BLaER1 treated with 17β-estradiol and CSF1 and Interleukin-3, amounts not matched to agents 10 nM and 100 nM (cell line): Measurements from ENCODE around the gene RNASEH1.
"Not testable (repeated sequence)": the region's sequence is repeated elsewhere in the genome, so short reads cannot be mapped to it uniquely, and the experiment has no call there.

Experiments
- H3K27ac ChIP-seq, 11 experiments: shearing (Covaris generic); formaldehyde crosslinking; 2 replicates each; pipeline ENCODE4 v1.8.1; 2022
- H3K27me3 ChIP-seq, 11 experiments: shearing (Covaris generic); formaldehyde crosslinking; 2 replicates each; pipeline ENCODE4 v1.8.1; 2022
- H3K36me3 ChIP-seq, 11 experiments: shearing (Covaris generic); formaldehyde crosslinking; 2 replicates each; pipeline ENCODE4 v1.8.1; 2022
- H3K4me1 ChIP-seq, 10 experiments: shearing (Covaris generic); formaldehyde crosslinking; 2 replicates each; pipeline ENCODE4 v1.8.1; 2022
- H3K4me2 ChIP-seq, 11 experiments: shearing (Covaris generic); formaldehyde crosslinking; 2 replicates each; pipeline ENCODE4 v1.8.1; 2022
- H3K4me3 ChIP-seq, 10 experiments: shearing (Covaris generic); formaldehyde crosslinking; 2 replicates each; pipeline ENCODE4 v1.8.1; 2022
- H3K9ac ChIP-seq, 11 experiments: shearing (Covaris generic); formaldehyde crosslinking; 2 replicates each; pipeline ENCODE4 v1.8.1; 2022
- H3K9me3 ChIP-seq, 11 experiments: shearing (Covaris generic); formaldehyde crosslinking; replicated peaks in 1 of 11; 2 replicates each; pipeline ENCODE4 v1.8.1; 2022
- H4K20me1 ChIP-seq, 11 experiments: shearing (Covaris generic); formaldehyde crosslinking; 2 replicates each; pipeline ENCODE4 v1.8.1; 2022
- Cebpa-rat ChIP-seq, 11 experiments: shearing (Covaris generic); IDR thresholded peaks; 2 replicates each; pipeline ENCODE4 v1.8.1; 2022

RNASEH1 gene

DNA sequence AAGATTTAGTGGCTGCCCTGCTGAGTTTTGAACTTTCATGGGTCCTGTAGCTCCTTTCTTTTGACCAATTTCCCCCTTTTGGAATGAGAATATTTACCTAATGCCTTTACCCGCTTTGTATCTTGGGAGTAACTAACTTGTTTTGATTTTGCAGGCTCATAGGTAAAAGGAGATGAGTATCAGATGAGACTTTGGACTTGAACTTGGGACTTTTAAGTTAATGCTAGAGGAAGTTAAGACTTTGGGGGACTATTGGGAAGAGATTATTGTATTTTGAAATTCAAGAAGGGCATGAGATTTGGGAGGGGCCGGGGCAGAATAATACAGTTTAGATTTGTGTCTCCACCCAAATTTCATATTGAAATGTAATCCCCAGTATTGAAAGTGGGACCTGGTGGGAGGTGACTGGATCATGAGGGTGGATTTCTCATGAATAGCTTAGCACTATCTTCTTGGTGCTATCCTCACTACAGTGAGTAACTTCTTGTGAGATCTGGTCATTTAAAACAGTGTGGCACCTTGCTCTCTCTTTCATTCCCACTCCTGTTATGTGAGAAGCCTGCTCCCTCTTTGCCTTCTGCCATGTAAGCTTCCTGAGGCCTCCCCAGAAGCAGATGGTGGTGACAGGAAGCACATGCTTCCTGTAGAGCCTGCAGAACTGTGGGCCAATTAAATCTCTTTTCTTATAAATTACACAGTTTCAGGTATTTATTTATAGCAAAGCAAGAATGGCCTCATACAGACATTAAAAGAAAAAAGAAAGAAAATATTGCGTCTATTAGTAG lies 44.9 kb downstream of the RNASEH1 start:
- Histone ChIP-seq H3K9ac (no peak overlapping the region), H3K4me1 (peaks cover 8 to 27% (median 20%) of the 10 kb centered on the region in 10 experiments), H3K27me3 (no peaks in the 10 kb centered on the region), H3K36me3 (peaks cover 53 to 93% (median 78%) of the 10 kb centered on the region in 11 experiments), H3K9me3 (peaks cover 51 to 77% (median 72%) of the 10 kb centered on the region in 11 experiments), H3K27ac (no peak overlapping the region), H3K4me3 (no peak overlapping the region), H4K20me1 (no peaks in the 10 kb centered on the region), H3K4me2 (peak overlapping the region in 8 of 11 experiments; percentile 11 to 32 (median 22); a peak in 8 of 22 replicates)
- TF ChIP-seq Cebpa-rat (IDR thresholded peaks at IDR 0.05) = no peak

DNA sequence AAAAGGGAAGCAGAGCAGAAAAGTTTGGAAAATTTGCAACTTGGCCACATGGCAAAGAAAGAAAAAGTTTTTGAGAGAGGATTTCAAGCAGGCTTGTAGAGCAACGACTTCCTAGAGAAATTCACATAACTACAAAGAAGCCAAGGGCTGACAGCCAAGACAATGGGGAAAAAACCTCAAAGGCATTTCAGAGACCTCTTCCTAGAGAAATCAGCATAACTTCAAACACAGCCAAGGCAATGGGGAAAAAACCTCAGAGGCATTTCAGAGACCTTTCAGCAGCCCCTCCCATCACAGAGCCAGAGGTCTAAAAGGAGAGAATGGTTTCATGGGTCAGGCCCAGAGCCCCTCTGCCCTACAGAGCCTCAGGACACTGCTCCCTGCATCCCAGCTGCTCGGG lies 46.0 kb downstream of the RNASEH1 start:
- Histone ChIP-seq H3K9ac (no peak overlapping the region), H4K20me1 (no peaks in the 10 kb centered on the region), H3K27ac (no peak overlapping the region), H3K4me2 (no peak overlapping the region), H3K9me3 (peaks cover 51 to 77% (median 72%) of the 10 kb centered on the region in 11 experiments), H3K27me3 (no peaks in the 10 kb centered on the region), H3K4me3 (no peak overlapping the region; a peak in 1 of 20 replicates), H3K4me1 (peaks cover 0 to 18% (median 11%) of the 10 kb centered on the region in 10 experiments; a peak in 12 of 20 replicates), H3K36me3 (peaks cover 57 to 97% (median 85%) of the 10 kb centered on the region in 11 experiments)
- no peak for TF ChIP-seq Cebpa-rat (IDR thresholded peaks at IDR 0.05)

DNA sequence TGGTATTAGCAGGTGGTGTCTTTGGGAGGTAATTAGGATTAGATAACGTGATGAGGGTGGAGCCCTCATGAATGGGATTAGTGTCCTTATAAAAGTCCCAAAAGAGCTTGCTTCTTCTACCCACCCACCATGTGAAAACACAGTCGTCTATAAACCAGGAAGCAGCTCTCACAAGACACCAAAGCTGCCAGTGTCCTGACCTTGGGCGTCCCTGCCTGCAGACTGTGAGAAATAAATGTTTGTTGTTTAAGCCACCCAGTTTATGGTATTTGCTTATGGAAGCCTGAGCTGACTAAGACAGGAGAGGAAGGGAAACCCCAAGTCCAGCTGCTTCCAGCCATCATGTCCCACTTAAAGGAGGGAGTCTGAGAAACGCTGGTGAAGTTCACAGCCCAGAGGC lies 52.4 kb downstream of the RNASEH1 start:
- Histone ChIP-seq H3K9me3 (peaks cover 1 to 15% (median 13%) of the 10 kb centered on the region in 11 experiments), H3K4me2 (peak overlapping the region in 1 of 11 experiments; percentile 4; a peak in 1 of 22 replicates), H3K27me3 (no peaks in the 10 kb centered on the region), H3K27ac (no peak overlapping the region), H3K9ac (no peak overlapping the region), H4K20me1 (peaks cover 0 to 28% (median 10%) of the 10 kb centered on the region in 11 experiments; a peak in 7 of 22 replicates), H3K4me3 (no peak overlapping the region), H3K36me3 (peaks cover 58 to 88% (median 68%) of the 10 kb centered on the region in 11 experiments), H3K4me1 (peaks cover 0 to 9% (median 0%) of the 10 kb centered on the region in 10 experiments; a peak in 2 of 20 replicates)
- TF ChIP-seq Cebpa-rat (IDR thresholded peaks at IDR 0.05) = no peak

DNA sequence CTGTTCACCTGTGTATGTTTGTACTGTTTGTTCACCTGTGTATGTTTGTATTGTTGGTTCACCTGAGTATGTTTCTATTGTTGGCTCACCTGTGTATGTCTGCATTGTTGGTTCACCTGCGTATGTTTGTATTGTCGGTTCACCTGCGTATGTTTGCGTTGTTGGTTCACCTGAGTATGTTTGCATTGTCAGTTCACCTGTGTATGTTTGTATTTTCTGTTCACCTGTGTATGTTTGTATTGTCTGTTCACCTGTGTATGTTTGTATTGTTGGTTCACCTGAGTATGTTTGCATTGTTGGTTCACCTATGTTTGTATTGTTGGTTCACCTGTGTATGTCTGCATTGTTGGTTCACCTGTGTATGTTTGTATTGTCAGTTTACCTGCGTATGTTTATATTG lies 53.4 kb downstream of the RNASEH1 start:
- Histone ChIP-seq H3K4me1 (peaks cover 0 to 9% (median 0%) of the 10 kb centered on the region in 10 experiments; a peak in 2 of 20 replicates), H3K27me3 (no peaks in the 10 kb centered on the region), H3K9ac (no peak overlapping the region), H3K4me2 (no peak overlapping the region), H3K27ac (no peak overlapping the region), H4K20me1 (peaks cover 0 to 34% (median 10%) of the 10 kb centered on the region in 11 experiments; a peak in 7 of 22 replicates), H3K36me3 (peaks cover 57 to 88% (median 68%) of the 10 kb centered on the region in 11 experiments), H3K4me3 (no peak overlapping the region), H3K9me3 (peaks cover 0 to 5% (median 3%) of the 10 kb centered on the region in 11 experiments; a peak in 9 of 22 replicates)
- no peak for TF ChIP-seq Cebpa-rat (IDR thresholded peaks at IDR 0.05)

DNA sequence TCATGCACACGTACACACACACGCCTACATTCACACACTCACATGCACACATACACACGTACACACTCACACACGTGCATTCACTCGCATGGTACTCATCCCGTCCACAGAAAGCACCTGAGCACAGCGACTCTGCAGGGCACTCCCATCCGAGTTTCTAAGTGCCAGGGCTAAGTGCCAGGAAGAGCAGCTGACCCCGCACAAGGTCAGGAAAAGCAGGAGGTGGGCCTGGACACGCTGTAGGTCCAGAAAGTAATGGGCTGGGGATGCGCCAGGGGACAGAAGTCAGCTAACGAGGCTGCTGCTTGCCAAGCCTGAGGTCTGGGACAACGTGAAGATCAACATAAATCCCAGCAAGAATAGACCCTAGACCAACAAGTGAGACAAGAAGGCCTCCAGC lies 54.6 kb downstream of the RNASEH1 start:
- peaks cover 61 to 95% (median 76%) of the 10 kb centered on the region in 11 experiments for H3K36me3 ChIP-seq
- H3K4me2 ChIP-seq = no peak overlapping the region
- no peak for TF ChIP-seq Cebpa-rat (IDR thresholded peaks at IDR 0.05)

DNA sequence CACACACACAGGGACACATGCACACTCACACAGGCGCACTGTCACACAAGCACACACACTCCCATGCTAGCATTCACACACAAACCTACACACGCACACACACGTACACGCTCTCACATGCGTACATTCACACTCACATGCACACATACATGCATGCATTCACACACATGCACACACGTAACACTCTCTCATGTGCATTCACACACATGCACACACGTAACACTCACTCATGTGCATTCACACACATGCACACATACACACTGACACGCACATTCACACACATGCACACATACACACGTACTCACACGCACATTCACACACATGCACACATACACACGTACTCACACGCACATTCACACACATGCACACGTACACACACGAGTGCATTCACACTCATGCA lies 55.1 kb downstream of the RNASEH1 start:
- H3K27ac ChIP-seq = no peak overlapping the region
- no peak overlapping the region for H3K4me2 ChIP-seq
- peaks cover 62 to 96% (median 78%) of the 10 kb centered on the region in 11 experiments for H3K36me3 ChIP-seq
- H3K4me3 ChIP-seq = no peak overlapping the region
- peaks cover 0 to 9% (median 0%) of the 10 kb centered on the region in 10 experiments; a peak in 2 of 20 replicates for H3K4me1 ChIP-seq
- no peaks in the 10 kb centered on the region for H3K27me3 ChIP-seq
- H4K20me1 ChIP-seq = peaks cover 0 to 34% (median 10%) of the 10 kb centered on the region in 11 experiments; a peak in 7 of 22 replicates
- H3K9ac ChIP-seq = no peak overlapping the region
- no peak for TF ChIP-seq Cebpa-rat (IDR thresholded peaks at IDR 0.05)
- no peaks in the 10 kb centered on the region for H3K9me3 ChIP-seq

More for the DNA sequence above, 54.6 kb downstream of the RNASEH1 start:
- Histone ChIP-seq H3K9me3 (peaks cover 0 to 2% (median 0%) of the 10 kb centered on the region in 11 experiments; a peak in 4 of 22 replicates), H3K9ac (no peak overlapping the region), H3K27ac (no peak overlapping the region), H3K27me3 (no peaks in the 10 kb centered on the region), H3K4me3 (no peak overlapping the region), H3K4me1 (peaks cover 0 to 9% (median 0%) of the 10 kb centered on the region in 10 experiments; a peak in 2 of 20 replicates), H4K20me1 (peaks cover 0 to 34% (median 10%) of the 10 kb centered on the region in 11 experiments; a peak in 7 of 22 replicates)

DNA sequence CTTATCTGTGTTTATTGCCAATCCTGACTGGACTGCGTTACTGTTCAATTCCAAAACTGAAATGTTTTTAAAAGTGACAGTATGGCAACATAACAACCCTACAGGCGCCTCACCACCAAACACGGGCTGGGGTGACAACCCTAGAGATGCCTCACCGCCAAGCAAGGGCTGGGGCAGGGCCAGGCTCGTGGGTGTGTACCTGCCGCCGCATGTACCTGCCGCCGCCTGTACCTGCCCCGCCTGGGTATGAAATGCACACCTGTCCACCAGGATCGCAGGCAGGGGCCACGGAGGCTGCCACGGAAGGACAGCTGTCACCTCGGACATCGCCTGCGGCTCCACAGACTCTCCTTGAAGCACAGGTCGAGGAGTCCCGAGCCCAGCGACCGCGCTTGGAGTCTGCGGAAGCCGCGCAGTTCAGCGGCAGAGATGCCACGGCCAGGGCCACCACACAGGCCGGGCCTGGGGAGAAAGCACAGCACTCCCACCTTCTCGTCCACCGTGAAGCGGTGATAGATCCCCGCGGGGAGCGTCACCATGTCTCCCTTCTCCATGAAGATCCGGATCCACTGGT lies 57.7 kb downstream of the RNASEH1 start:
- Histone ChIP-seq H3K9me3 (no peaks in the 10 kb centered on the region), H3K4me3 (no peak overlapping the region), H3K27ac (no peak overlapping the region), H4K20me1 (peaks cover 0 to 34% (median 8%) of the 10 kb centered on the region in 11 experiments; a peak in 7 of 22 replicates), H3K4me1 (no peaks in the 10 kb centered on the region), H3K9ac (no peak overlapping the region), H3K4me2 (no peak overlapping the region), H3K36me3 (peaks cover 66 to 96% (median 82%) of the 10 kb centered on the region in 11 experiments), H3K27me3 (no peaks in the 10 kb centered on the region)
- TF ChIP-seq Cebpa-rat (IDR thresholded peaks at IDR 0.05) = no peak

DNA sequence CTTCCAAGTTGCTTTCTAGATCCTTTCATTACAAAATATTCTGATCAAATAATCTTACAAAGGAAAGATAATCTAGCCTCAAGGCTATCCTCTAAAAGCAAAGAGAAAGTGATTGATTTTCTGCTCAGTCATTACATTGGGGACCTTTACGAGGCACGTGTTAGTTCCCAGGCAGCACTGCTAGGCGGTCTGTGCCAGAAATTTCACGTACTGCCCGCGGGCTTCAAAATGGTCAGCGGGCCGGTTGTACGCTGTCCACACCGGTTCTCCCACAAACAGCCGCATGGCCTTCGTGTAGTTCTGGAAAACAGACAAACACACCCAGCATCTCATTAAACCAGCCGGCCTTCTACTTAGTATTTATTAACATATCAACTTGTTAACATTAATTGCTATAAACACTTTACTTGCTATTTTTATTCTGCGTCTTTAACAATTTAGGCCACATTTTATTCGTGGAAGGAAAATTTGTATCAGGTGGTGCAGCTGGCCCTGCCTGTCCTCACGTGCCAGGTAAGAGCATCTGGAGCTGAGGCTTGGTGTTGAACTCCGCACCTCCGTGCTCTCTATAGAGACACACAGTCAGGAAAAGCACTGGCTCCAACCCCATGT lies 59.2 kb downstream of the RNASEH1 start:
- H3K4me1 ChIP-seq = no peaks in the 10 kb centered on the region
- no peak overlapping the region for H3K9ac ChIP-seq
- H3K36me3 ChIP-seq = peaks cover 56 to 86% (median 71%) of the 10 kb centered on the region in 11 experiments
- H3K4me2 ChIP-seq = no peak overlapping the region
- no peak overlapping the region for H3K27ac ChIP-seq
- TF ChIP-seq Cebpa-rat (IDR thresholded peaks at IDR 0.05) = no peak
- H3K4me3 ChIP-seq = no peak overlapping the region
- peaks cover 0 to 33% (median 8%) of the 10 kb centered on the region in 11 experiments; a peak in 7 of 22 replicates for H4K20me1 ChIP-seq
- H3K9me3 ChIP-seq = no peaks in the 10 kb centered on the region
- H3K27me3 ChIP-seq = no peaks in the 10 kb centered on the region

DNA sequence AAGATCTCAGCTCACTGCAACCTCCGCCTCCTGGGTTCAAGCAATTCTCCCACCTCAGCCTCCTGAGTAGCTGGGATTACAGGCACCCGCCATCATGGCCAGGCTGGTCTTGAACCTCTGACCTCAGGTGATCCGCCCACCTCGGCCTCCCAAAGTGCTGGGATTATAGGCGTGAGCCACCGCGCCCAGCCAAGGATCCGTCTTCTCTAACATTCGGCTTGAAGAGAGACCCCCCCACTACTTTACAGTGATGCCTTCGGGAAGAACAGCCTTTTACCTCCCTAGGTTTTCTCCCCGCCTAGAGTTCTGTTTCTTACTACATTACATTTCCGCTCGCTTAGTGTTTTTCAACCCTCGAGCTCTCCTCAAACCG lies 61.4 kb downstream of the RNASEH1 start:
- not testable (repeated sequence) for H3K9me3 ChIP-seq, H3K27ac ChIP-seq, H3K4me3 ChIP-seq, H3K4me1 ChIP-seq, H3K4me2 ChIP-seq, H3K27me3 ChIP-seq, H3K9ac ChIP-seq
- Histone ChIP-seq H4K20me1 (peaks cover 0 to 28% (median 0%) of the 10 kb centered on the region in 11 experiments; a peak in 5 of 22 replicates), H3K36me3 (peaks cover 50 to 69% (median 63%) of the 10 kb centered on the region in 11 experiments)
